Mucosa of descending colon (tissue), 3 donors: ENCODE measurements around the gene OLFM1. TPM values are rescaled to one million over a fixed set of nuclear protein-coding genes. Genes with fewer than 3 reads are reported as not detected.

ENCODE experiments used
- ATAC-seq: fragments of 200-7000 bp; cut with Tn5 transposase; one replicate; pipeline ENCODE4 v1.9.1; 2020; ENCODE audit warnings: mild to moderate bottlenecking, moderate library complexity
- DNase-seq, 3 donors: peaks; one replicate each; pipeline ENCODE4 v3.0.0-alpha.2; 2020
- H3K36me3 ChIP-seq: fragments of 200-600 bp; one replicate; pipeline ENCODE4 v1.8.0; 2021; ENCODE audit warnings: low read depth, mild to moderate bottlenecking
- H3K4me1 ChIP-seq: fragments of 200-600 bp; one replicate; pipeline ENCODE4 v1.8.0; 2021; ENCODE audit warnings: low read depth, mild to moderate bottlenecking
- H3K4me3 ChIP-seq: fragments of 200-600 bp; one replicate; pipeline ENCODE4 v1.8.0; 2021; ENCODE audit warnings: mild to moderate bottlenecking
- H3K9me3 ChIP-seq: fragments of 200-600 bp; one replicate; pipeline ENCODE4 v1.8.0; 2021; ENCODE audit warnings: mild to moderate bottlenecking
- CTCF ChIP-seq: fragments of 200-600 bp; IDR thresholded peaks from one replicate; pipeline ENCODE4 v1.8.0; 2022; ENCODE audit warnings: antibody characterized with exemption, mild to moderate bottlenecking
- intact Hi-C, 2 donors: fragments of 100-400 bp; cut with DNase I in 1 of 2; cut with micrococcal nuclease in 1 of 2; formaldehyde crosslinking; loops; one replicate each; pipeline versions ENCODE4 v1.11.0 to v1.11.1; 2022; cut with DNase I, micrococcal nuclease
- total RNA-seq, 3 donors: library from RNA; stranded (reverse); fragmentation: NEBNext Ultra II Directional in 2 of 3; extraction: Animal tissue kit (Norgen Biotek cat#: 25700) in 2 of 3; gene quantifications; one replicate each; pipeline versions ENCODE4 v1.2.1 to v1.2.4, GENCODE V29; 2021 to 2023
- donor health status: DM: no; HTN: no; CAD: no; lungs with moderate emphysema.
- donor health status: DM: no; HTN: no; CAD: no.
- donor health status: DM: no; HTN: yes; CAD: no.

The OLFM1 gene
- total RNA-seq, 3 donors from 2014 or later = 4.6 to 17.7 (median 13.9) TPM

DNA sequence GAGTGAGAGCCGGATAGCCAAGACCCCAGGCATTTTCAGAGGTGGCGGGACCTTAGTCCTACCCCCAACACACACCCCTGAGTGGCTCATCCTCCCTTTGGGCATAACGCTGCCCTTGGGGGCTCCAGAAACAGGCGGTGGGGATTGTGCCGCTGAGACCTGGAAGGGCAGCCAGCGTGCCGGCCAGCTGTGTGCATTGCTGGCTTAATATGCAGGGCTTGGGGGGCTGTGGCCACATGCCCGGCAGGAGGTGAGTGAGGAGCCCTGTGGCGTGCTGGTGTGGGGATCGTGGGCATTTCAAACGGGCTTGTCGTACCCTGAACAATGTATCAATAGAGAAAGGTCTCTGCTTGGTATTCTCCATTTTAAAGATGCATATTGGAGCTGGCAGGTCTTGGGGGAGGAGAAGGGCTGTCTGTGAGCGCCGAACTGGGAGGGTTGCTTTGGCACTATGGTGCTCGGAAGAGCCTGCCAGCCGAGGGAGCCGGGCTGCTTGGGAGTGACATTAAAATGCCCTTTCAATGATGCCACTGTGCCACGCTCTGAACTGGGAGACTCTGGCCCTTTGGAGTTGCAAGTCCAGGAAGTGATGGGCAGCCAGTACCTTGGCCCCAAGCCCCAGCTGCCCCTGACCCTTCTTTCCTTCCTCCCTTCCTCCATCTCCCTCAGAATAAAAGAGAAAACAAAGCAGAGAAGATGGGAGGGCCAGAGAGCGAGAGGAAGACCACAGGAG, 11.2 kb upstream of the OLFM1 start:
- peaks cover 6% of the 10 kb centered on the region for H3K4me1 ChIP-seq
- no peaks in the 10 kb centered on the region for H3K36me3 ChIP-seq
- intact Hi-C loops = no loop called here
- TF ChIP-seq CTCF = no peak
- H3K9me3 ChIP-seq = no peaks in the 10 kb centered on the region
- DNase-seq (no peak), ATAC-seq (no peak)
- no peak overlapping the region for H3K4me3 ChIP-seq

DNA sequence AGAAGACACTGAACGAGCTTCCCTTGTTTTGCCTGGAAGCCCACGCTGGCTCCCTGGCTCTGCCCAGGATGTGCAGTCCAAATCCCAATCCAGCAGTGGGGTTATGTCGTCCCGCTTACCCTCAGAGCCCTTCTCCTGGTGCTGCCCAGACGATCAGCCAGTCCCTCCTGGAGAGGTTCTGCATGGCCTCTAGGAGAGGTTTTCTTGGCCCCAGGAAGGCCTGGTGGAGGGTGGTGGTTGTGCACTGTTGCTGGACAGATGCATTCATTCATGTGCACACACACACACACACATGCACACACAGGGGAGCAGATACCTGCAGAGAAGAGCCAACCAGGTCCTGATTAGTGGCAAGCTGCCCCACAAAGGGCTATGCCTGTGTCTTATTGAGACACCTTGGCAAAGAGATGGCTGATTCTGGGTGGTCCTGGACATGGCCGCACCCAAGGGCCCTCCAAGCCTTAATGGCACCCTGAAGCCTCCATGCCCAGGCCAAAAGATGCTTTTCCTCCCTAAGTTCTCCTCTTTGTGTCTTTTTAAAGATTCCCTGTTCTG, 10.5 kb upstream of the OLFM1 start:
- Histone ChIP-seq H3K36me3 (no peaks in the 10 kb centered on the region), H3K9me3 (no peaks in the 10 kb centered on the region), H3K4me1 (peaks cover 6% of the 10 kb centered on the region), H3K4me3 (no peak overlapping the region)
- no peak for TF ChIP-seq CTCF
- DNase-seq (no peak), ATAC-seq (no peak)
- intact Hi-C loops = no loop called here

GRCh38 chr9:135077497-135078200, 9.8 kb upstream of the OLFM1 start:
- Histone ChIP-seq H3K4me3 (no peak overlapping the region), H3K4me1 (peaks cover 6% of the 10 kb centered on the region), H3K36me3 (no peaks in the 10 kb centered on the region), H3K9me3 (no peaks in the 10 kb centered on the region)
- DNase-seq (peak in 1 of 3 donors; percentile 8), ATAC-seq (no peak)
- TF ChIP-seq CTCF = no peak
- intact Hi-C loops = no loop called here

DNA sequence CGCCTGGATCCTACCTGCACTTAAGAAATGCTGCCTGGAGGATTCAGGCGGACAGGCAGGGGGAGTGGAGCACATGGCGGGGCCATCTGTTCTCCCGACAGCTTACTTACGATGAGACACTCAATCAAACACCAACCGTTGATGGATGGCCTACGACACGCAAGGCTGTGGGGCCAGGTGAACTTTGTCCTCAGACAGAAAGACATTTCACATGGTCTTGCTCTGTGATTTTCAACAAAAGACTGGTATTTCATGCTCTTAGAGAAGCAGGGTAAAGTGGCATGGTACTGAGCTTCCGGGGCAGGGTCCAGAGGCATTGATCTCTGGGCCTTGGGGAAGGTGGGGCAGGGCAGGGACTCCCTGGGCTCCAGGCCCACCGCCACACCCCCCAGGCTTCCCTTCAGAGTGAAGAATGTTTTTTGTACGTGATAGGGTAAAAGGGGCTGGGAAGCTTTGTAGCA, 9.1 kb upstream of the OLFM1 start:
- no peak for TF ChIP-seq CTCF
- Histone ChIP-seq H3K4me1 (peaks cover 6% of the 10 kb centered on the region), H3K9me3 (no peaks in the 10 kb centered on the region), H3K36me3 (no peaks in the 10 kb centered on the region), H3K4me3 (no peak overlapping the region)
- DNase-seq (no peak), ATAC-seq (no peak)
- intact Hi-C loops = no loop called here

GRCh38 chr9:135079018-135079417, 8.4 kb upstream of the OLFM1 start:
- Histone ChIP-seq H3K4me1 (peaks cover 6% of the 10 kb centered on the region), H3K9me3 (no peaks in the 10 kb centered on the region), H3K4me3 (no peak overlapping the region), H3K36me3 (no peaks in the 10 kb centered on the region)
- intact Hi-C loops = no loop called here
- no peak for TF ChIP-seq CTCF
- peak in 1 of 3 donors; percentile 3 for DNase-seq
- ATAC-seq = no peak
